K562 (cell line): Measurements from ENCODE around the gene SENP3. TPM values are rescaled to one million over a fixed set of nuclear protein-coding genes. Genes with fewer than 3 reads are reported as not detected.
A peak's percentile ranks its signal among the peaks of the same experiment; 100 is the strongest.

Experiments used
- ARID1B ChIP-seq: fragments of 450-650 bp; IDR thresholded peaks from 2 replicates; pipeline ENCODE4 v1.6.1; 2016; ENCODE audit warnings: antibody characterized with exemption, mild to moderate bottlenecking, inconsistent platforms
- BRF1 ChIP-seq: IDR thresholded peaks from 3 replicates; pipeline ENCODE4 v1.6.1; 2011; ENCODE audit warnings: borderline replicate concordance, mild to moderate bottlenecking; ENCODE audit not compliant: insufficient read length; ENCODE audit errors: extremely low read depth
- CBFA2T2 ChIP-seq: fragments of 450-650 bp; conservative IDR thresholded peaks from 2 replicates; pipeline ENCODE4 v1.6.1; 2017; ENCODE audit warnings: mild to moderate bottlenecking
- CTBP1 ChIP-seq: fragments of 450-650 bp; IDR thresholded peaks from 2 replicates; pipeline ENCODE4 v1.6.1; 2016; ENCODE audit warnings: borderline replicate concordance
- DPF2 ChIP-seq: fragments of 450-650 bp; IDR thresholded peaks from 2 replicates; pipeline ENCODE4 v1.6.1; 2016
- MBD2 ChIP-seq: sonication (generic); IDR thresholded peaks from 2 replicates; pipeline ENCODE4 v1.6.1; 2016; ENCODE audit warnings: low read depth, borderline replicate concordance
- POLR2G ChIP-seq: fragments of 200-400 bp; formaldehyde crosslinking; IDR thresholded peaks from 2 replicates; pipeline ENCODE4 v1.6.1; 2017; ENCODE audit warnings: low read depth, mild to moderate bottlenecking, antibody characterized with exemption, low read length, moderate library complexity
- PRMT5 ChIP-seq: sonication (generic); formaldehyde crosslinking; IDR thresholded peaks from 2 replicates; pipeline ENCODE4 v1.5.0; 2020; ENCODE audit warnings: missing genetic modification reagents
- RCOR1 ChIP-seq, 2 experiments: IDR thresholded peaks; 2 replicates each; pipeline ENCODE4 v1.6.1; 2012; ENCODE audit warnings: low read depth in 2 of 2, low read length in 2 of 2, borderline replicate concordance in 1 of 2, improper control_type of control experiment in 1 of 2
- SRSF9 ChIP-seq: fragments of 200-400 bp; formaldehyde crosslinking; IDR thresholded peaks from 2 replicates; pipeline ENCODE4 v1.6.1; 2017; ENCODE audit warnings: low read depth, low read length, borderline replicate concordance
- ZKSCAN8 ChIP-seq: fragments of 200-800 bp; sonication (Bioruptor generic); IDR thresholded peaks from 2 replicates; pipeline ENCODE4 v1.6.1; 2016; ENCODE audit warnings: missing genetic modification characterization, missing compliant biosample characterization
- polyA plus RNA-seq, 8 experiments: library from polyadenylated mRNA; depleted of rRNA in 4 of 8; stranded (reverse) in 5 of 8; unstranded in 3 of 8; fragments of >200 nt; fragmentation: Nextera tagmentation in 2 of 8; fragmentation: Illumina TruSeq in 1 of 8; extraction: Ambion mirVana in 2 of 8; extraction: Trizol in 1 of 8; gene quantifications; 2 replicates each; pipeline versions ENCODE4 v1.2.1 to v1.2.3, GENCODE V29; 2011 to 2014; ENCODE audit warnings: inconsistent platforms in 1 of 8, missing spikeins in 1 of 8
- total RNA-seq, 7 experiments: library from RNA; depleted of rRNA in 6 of 7; stranded (reverse); fragments of >200 nt in 6 of 7; fragmentation: Illumina TruSeq in 2 of 7; extraction: Trizol in 2 of 7; gene quantifications; 2 replicates each; pipeline versions ENCODE4 v1.2.1 to v1.2.3, GENCODE V29; 2011 to 2021; ENCODE audit warnings: low replicate concordance in 1 of 7
- TF ChIP-seq, protein P1 (sequence below): fragments of 450-650 bp; IDR thresholded peaks from 2 replicates; pipeline ENCODE4 v1.6.1; 2017; ENCODE audit warnings: antibody characterized with exemption
- TF ChIP-seq, protein P2 (sequence below), 2 experiments: IDR thresholded peaks; 2 replicates each; pipeline ENCODE4 v1.6.1; 2011; ENCODE audit warnings: borderline replicate concordance in 1 of 2, control low read depth in 1 of 2, low read depth in 1 of 2, low read length in 1 of 2, mild to moderate bottlenecking in 1 of 2, mixed read lengths in 1 of 2, moderate library complexity in 1 of 2; ENCODE audit not compliant: insufficient read depth in 1 of 2, insufficient read length in 1 of 2, poor library complexity in 1 of 2, severe bottlenecking in 1 of 2; ENCODE audit errors: extremely low read depth in 1 of 2
- TF ChIP-seq, protein P3 (sequence below), 2 experiments: fragments of 450-650 bp in 1 of 2; sonication (generic) in 1 of 2; formaldehyde crosslinking in 1 of 2; IDR thresholded peaks; 2 replicates each; pipeline versions ENCODE4 v1.7.1 to v1.9.0; 2016 to 2022; ENCODE audit warnings: inconsistent platforms in 1 of 2, mild to moderate bottlenecking in 1 of 2, missing genetic modification reagents in 1 of 2

The SENP3 gene
- total and polyA plus RNA-seq, 9 of the 15 experiments (the other 6 are each of a cell fraction or from before 2014, with no cell fraction given) = 0.63 to 102 (median 78.8) TPM

DNA sequence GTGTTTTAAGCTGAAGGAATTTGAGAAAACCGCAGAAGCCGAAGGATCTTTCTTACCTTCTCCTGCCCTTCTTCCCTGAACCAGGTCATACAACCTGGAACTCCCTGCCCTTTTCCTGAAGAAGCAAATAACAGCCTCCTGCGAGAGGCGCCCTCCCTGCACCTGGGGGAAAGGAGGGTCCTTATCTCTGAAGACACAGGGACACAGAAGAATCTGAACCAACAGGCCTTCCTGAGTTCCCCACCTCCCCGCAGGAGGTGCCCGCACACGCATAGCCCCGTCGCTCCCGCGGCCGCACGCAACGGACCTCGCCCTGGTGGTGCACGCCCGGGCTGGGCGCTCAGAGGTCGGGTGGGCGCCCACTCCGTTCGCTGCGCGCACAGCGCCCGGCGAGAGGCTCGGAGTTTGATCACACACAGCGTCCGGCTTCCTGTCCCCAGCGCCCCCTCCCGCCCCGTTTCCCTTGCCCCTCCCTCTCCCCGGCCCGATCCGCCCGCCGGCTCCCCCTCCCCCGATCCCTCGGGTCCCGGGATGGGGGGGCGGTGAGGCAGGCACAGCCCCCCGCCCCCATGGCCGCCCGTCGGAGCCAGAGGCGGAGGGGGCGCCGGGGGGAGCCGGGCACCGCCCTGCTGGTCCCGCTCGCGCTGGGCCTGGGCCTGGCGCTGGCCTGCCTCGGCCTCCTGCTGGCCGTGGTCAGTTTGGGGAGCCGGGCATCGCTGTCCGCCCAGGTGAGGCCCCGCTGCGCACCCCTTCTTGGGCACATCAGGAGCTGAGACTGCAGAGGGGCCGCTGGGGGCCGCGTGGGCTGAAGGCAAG is 12.9 kb upstream of the SENP3 start, which contains the start of gene TNFSF12 (continued):
- TF ChIP-seq CTBP1 (peak; percentile 31; the same call in 1 of the 2 replicates), ARID1B (peak; percentile 53), CBFA2T2 (peak; percentile 72), BRF1 (no peak), MBD2 (no peak), PRMT5 (CRISPR knock-in tag) (no peak), RCOR1 (IDR thresholded peaks at IDR 0.05; ENCODE audit: borderline replicate concordance in 1 of 2, low read depth in 2 of 2, low read length in 2 of 2) (peak in 1 of 2 experiments; percentile 24; a peak in 1 of 4 replicates), POLR2G (peak; percentile 72), DPF2 (0 out of 2 replicates have a peak, but pooled peaks have one; percentile 26), ZKSCAN8 (CRISPR knock-in tag) (no peak), SRSF9 (no peak)
- TF ChIP-seq, protein P1, sequence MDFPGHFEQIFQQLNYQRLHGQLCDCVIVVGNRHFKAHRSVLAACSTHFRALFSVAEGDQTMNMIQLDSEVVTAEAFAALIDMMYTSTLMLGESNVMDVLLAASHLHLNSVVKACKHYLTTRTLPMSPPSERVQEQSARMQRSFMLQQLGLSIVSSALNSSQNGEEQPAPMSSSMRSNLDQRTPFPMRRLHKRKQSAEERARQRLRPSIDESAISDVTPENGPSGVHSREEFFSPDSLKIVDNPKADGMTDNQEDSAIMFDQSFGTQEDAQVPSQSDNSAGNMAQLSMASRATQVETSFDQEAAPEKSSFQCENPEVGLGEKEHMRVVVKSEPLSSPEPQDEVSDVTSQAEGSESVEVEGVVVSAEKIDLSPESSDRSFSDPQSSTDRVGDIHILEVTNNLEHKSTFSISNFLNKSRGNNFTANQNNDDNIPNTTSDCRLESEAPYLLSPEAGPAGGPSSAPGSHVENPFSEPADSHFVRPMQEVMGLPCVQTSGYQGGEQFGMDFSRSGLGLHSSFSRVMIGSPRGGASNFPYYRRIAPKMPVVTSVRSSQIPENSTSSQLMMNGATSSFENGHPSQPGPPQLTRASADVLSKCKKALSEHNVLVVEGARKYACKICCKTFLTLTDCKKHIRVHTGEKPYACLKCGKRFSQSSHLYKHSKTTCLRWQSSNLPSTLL = no peak
- TF ChIP-seq, protein P2, sequence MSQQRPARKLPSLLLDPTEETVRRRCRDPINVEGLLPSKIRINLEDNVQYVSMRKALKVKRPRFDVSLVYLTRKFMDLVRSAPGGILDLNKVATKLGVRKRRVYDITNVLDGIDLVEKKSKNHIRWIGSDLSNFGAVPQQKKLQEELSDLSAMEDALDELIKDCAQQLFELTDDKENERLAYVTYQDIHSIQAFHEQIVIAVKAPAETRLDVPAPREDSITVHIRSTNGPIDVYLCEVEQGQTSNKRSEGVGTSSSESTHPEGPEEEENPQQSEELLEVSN (IDR thresholded peaks at IDR 0.05; ENCODE audit: borderline replicate concordance in 1 of 2, extremely low read depth in 1 of 2, insufficient read depth in 1 of 2, insufficient read length in 1 of 2, low read depth in 1 of 2, low read length in 1 of 2, poor library complexity in 1 of 2, severe bottlenecking in 1 of 2) = peak in 1 of 2 experiments; percentile 18
- TF ChIP-seq, protein P3, sequence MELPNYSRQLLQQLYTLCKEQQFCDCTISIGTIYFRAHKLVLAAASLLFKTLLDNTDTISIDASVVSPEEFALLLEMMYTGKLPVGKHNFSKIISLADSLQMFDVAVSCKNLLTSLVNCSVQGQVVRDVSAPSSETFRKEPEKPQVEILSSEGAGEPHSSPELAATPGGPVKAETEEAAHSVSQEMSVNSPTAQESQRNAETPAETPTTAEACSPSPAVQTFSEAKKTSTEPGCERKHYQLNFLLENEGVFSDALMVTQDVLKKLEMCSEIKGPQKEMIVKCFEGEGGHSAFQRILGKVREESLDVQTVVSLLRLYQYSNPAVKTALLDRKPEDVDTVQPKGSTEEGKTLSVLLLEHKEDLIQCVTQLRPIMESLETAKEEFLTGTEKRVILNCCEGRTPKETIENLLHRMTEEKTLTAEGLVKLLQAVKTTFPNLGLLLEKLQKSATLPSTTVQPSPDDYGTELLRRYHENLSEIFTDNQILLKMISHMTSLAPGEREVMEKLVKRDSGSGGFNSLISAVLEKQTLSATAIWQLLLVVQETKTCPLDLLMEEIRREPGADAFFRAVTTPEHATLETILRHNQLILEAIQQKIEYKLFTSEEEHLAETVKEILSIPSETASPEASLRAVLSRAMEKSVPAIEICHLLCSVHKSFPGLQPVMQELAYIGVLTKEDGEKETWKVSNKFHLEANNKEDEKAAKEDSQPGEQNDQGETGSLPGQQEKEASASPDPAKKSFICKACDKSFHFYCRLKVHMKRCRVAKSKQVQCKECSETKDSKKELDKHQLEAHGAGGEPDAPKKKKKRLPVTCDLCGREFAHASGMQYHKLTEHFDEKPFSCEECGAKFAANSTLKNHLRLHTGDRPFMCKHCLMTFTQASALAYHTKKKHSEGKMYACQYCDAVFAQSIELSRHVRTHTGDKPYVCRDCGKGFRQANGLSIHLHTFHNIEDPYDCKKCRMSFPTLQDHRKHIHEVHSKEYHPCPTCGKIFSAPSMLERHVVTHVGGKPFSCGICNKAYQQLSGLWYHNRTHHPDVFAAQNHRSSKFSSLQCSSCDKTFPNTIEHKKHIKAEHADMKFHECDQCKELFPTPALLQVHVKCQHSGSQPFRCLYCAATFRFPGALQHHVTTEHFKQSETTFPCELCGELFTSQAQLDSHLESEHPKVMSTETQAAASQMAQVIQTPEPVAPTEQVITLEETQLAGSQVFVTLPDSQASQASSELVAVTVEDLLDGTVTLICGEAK (IDR thresholded peaks at IDR 0.05) = peak; percentile 27; the same call in 1 of the 2 replicates
- TF ChIP-seq, protein P3 (CRISPR knock-in tag; IDR thresholded peaks at IDR 0.05) = no peak
